Measurements from ENCODE around the gene FHAD1. TPM values are rescaled to one million over a fixed set of nuclear protein-coding genes. Genes with fewer than 3 reads are reported as not detected.

Gene FHAD1
- total RNA-seq, 1 experiment from 2014 or later, result 2.0 TPM

DNA sequence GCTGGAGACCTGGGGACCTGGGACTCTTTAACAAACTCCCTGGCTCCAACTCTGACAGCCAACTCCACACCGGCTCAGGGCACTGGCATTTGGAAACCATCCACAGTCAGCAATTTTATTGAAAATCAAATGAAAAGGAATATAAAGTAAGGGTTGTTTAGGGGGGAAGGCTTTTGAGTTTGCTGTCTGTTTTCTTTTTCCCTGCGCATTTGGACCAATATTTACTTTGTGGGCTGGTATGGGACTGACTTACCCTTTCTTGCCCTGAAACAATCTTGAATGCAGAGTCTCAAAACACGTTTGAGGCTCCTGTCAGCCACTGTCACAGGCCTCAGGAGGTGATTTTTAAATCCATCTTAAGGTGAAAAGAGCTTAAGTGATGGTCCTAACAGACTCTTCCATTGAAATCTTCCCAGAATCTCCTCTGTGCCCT, 147.3 kb downstream of the FHAD1 start:
- intact Hi-C loops (cut with micrococcal nuclease; ENCODE audit: unreplicated experiment), result no loop called here
- ChIA-PET POLR2A (ENCODE audit: low non-redundant PET) (no interaction called here), CTCF (no interaction called here)
- TF ChIP-seq EZH2 (IDR thresholded peaks at IDR 0.05; ENCODE audit: borderline replicate concordance, low read depth, low read length, poor library complexity, severe bottlenecking), result no peak
- TF ChIP-seq, protein P1, sequence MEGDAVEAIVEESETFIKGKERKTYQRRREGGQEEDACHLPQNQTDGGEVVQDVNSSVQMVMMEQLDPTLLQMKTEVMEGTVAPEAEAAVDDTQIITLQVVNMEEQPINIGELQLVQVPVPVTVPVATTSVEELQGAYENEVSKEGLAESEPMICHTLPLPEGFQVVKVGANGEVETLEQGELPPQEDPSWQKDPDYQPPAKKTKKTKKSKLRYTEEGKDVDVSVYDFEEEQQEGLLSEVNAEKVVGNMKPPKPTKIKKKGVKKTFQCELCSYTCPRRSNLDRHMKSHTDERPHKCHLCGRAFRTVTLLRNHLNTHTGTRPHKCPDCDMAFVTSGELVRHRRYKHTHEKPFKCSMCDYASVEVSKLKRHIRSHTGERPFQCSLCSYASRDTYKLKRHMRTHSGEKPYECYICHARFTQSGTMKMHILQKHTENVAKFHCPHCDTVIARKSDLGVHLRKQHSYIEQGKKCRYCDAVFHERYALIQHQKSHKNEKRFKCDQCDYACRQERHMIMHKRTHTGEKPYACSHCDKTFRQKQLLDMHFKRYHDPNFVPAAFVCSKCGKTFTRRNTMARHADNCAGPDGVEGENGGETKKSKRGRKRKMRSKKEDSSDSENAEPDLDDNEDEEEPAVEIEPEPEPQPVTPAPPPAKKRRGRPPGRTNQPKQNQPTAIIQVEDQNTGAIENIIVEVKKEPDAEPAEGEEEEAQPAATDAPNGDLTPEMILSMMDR (conservative IDR thresholded peaks at IDR 0.05; ENCODE audit: low read depth, low read length), result no peak
- Histone ChIP-seq H3K27ac (ENCODE audit: low read depth, low read length, poor library complexity, severe bottlenecking) (no peak overlapping the region), H3K36me3 (ENCODE audit: insufficient read depth, low read length, poor library complexity, severe bottlenecking) (no peaks in the 10 kb centered on the region), H3K27me3 (replicated peaks; ENCODE audit: insufficient read depth, low read depth, low read length, poor library complexity) (no peaks in the 10 kb centered on the region), H3K4me3 (ENCODE audit: low read depth, low read length, poor library complexity, severe bottlenecking) (no peak overlapping the region), H3K4me1 (ENCODE audit: insufficient read depth, low read length, poor library complexity, severe bottlenecking) (no peaks in the 10 kb centered on the region), H3K9me3 (ENCODE audit: low read depth, low read length, poor library complexity, severe bottlenecking) (peaks cover under 1% of the 10 kb centered on the region)
- DNase-seq (ENCODE audit: low spot score), result no peak
- BruUV-seq (replicated peaks), result no TSS peak

DNA sequence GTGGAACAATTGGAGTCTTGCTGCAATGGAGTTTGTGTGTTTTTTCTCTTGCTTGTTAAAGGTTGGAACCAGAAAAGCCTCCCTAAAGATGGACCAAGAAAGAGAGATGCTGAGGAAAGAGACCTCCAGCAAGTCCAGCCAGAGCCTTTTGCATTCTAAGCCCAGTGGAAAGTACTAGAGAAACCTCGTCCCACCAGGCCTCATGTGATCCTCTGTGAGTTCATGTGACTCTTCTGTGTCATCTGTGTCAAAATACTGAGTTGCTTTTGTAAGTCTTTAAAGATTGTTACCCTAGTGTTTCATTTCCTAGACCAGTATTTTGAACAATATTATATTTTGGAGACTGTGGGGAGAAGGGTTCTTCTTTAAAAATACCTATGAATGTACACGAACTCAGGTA, 150.2 kb downstream of the FHAD1 start:
- intact Hi-C loops (cut with micrococcal nuclease; ENCODE audit: unreplicated experiment), result no loop called here
- ChIA-PET CTCF (no interaction called here), POLR2A (ENCODE audit: low non-redundant PET) (no interaction called here)
- Histone ChIP-seq H3K27ac (ENCODE audit: low read depth, low read length, poor library complexity, severe bottlenecking) (no peak overlapping the region), H3K36me3 (ENCODE audit: insufficient read depth, low read length, poor library complexity, severe bottlenecking) (no peaks in the 10 kb centered on the region), H3K27me3 (replicated peaks; ENCODE audit: insufficient read depth, low read depth, low read length, poor library complexity) (no peaks in the 10 kb centered on the region), H3K9me3 (ENCODE audit: low read depth, low read length, poor library complexity, severe bottlenecking) (peaks cover 8% of the 10 kb centered on the region), H3K4me3 (ENCODE audit: low read depth, low read length, poor library complexity, severe bottlenecking) (no peak overlapping the region), H3K4me1 (ENCODE audit: insufficient read depth, low read length, poor library complexity, severe bottlenecking) (no peaks in the 10 kb centered on the region)
- TF ChIP-seq EZH2 (IDR thresholded peaks at IDR 0.05; ENCODE audit: borderline replicate concordance, low read depth, low read length, poor library complexity, severe bottlenecking), result no peak
- TF ChIP-seq, protein P1 (conservative IDR thresholded peaks at IDR 0.05; ENCODE audit: low read depth, low read length), result no peak
- BruUV-seq (replicated peaks), result no TSS peak
- no peak for DNase-seq (ENCODE audit: low spot score)

DNA sequence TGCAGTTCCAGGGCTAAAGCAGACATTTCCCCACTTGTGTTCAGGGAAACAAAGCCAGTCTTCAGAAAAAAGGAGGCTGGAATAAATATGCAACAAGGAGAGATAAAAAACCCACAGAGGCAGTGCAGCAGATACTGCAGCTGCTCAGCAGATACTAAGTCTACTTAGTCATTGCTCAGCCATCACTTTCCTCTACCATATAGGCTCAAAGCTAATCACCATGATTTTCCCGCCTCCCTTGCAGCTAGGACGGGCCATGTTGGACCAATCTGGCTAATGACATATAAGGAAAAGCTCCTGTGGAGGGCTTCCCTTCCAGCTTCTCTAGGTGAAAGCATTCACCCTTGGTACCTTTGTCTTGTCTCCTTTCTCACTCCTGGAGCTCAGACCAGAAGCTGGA, 152.7 kb downstream of the FHAD1 start:
- H3K4me3 ChIP-seq (ENCODE audit: low read depth, low read length, poor library complexity, severe bottlenecking), result no peak overlapping the region
- BruUV-seq (replicated peaks), result no TSS peak
- H3K9me3 ChIP-seq (ENCODE audit: low read depth, low read length, poor library complexity, severe bottlenecking), result peaks cover 8% of the 10 kb centered on the region
- DNase-seq (ENCODE audit: low spot score), result no peak
- TF ChIP-seq EZH2 (IDR thresholded peaks at IDR 0.05; ENCODE audit: borderline replicate concordance, low read depth, low read length, poor library complexity, severe bottlenecking), result no peak
- TF ChIP-seq, protein P1 (conservative IDR thresholded peaks at IDR 0.05; ENCODE audit: low read depth, low read length), result no peak
- H3K36me3 ChIP-seq (ENCODE audit: insufficient read depth, low read length, poor library complexity, severe bottlenecking), result no peaks in the 10 kb centered on the region
- no peaks in the 10 kb centered on the region for H3K27me3 ChIP-seq (replicated peaks; ENCODE audit: insufficient read depth, low read depth, low read length, poor library complexity)
- POLR2A ChIA-PET (ENCODE audit: low non-redundant PET), result interaction anchor here (0.6 kb wide), 1 partner anchor 212 kb away, joined by 3 read pairs; no protein-coding TSS in a partner anchor
- intact Hi-C loops (cut with micrococcal nuclease; ENCODE audit: unreplicated experiment), result no loop called here
- H3K4me1 ChIP-seq (ENCODE audit: insufficient read depth, low read length, poor library complexity, severe bottlenecking), result no peaks in the 10 kb centered on the region
- CTCF ChIA-PET, result no interaction called here
- no peak overlapping the region for H3K27ac ChIP-seq (ENCODE audit: low read depth, low read length, poor library complexity, severe bottlenecking)
